Common myeloid progenitor, CD34-positive (primary cell): ENCODE results near the gene NABP1.

Source experiments
- CTCF ChIA-PET: fragments of 350-600 bp; sonication (Branson Sonifier 250); formaldehyde crosslinking; loops from one replicate; lab custom pipeline; 2021; ENCODE audit warnings: antibody characterized with exemption; lab: Charles Lee
- POLR2A ChIA-PET: fragments of 350-600 bp; sonication (Branson Sonifier 250); formaldehyde crosslinking; loops from one replicate; lab custom pipeline; 2021; ENCODE audit warnings: antibody characterized with exemption; lab: Charles Lee
- DNase-seq, 3 donors: peaks; one replicate each; pipeline versions ENCODE4 v3.0.0 to v3.0.0-alpha.2; 2013
- H3K27ac ChIP-seq, 2 experiments: 1 replicate in 1 of 2; 2 replicates in 1 of 2; pipeline ENCODE4 v1.7.0; 2013; ENCODE audit warnings: inconsistent platforms in 2 of 2, low read length in 2 of 2, mild to moderate bottlenecking in 2 of 2, low read depth in 1 of 2, moderate library complexity in 1 of 2; ENCODE audit not compliant: severe bottlenecking in 2 of 2, insufficient read depth in 1 of 2, poor library complexity in 1 of 2
- H3K27me3 ChIP-seq, 5 experiments: replicated peaks in 2 of 5; 1 replicate in 3 of 5; 2 replicates in 2 of 5; pipeline versions ENCODE4 v1.6.1 to v1.7.0; 2013; ENCODE audit warnings: low read length in 4 of 5, mild to moderate bottlenecking in 2 of 5, moderate library complexity in 2 of 5, inconsistent platforms in 1 of 5; ENCODE audit not compliant: insufficient read depth in 5 of 5, control insufficient read depth in 4 of 5
- H3K36me3 ChIP-seq, 4 experiments: 1 replicate in 2 of 4; 2 replicates in 2 of 4; pipeline versions ENCODE4 v1.6.1 to v1.7.0; 2013; ENCODE audit warnings: low read length in 3 of 4, control low read depth in 1 of 4, mild to moderate bottlenecking in 1 of 4; ENCODE audit not compliant: control insufficient read depth in 4 of 4, insufficient read depth in 4 of 4
- H3K4me1 ChIP-seq, 4 experiments: 1 replicate in 3 of 4; 2 replicates in 1 of 4; pipeline versions ENCODE4 v1.6.1 to v1.7.1; 2013; ENCODE audit warnings: low read length in 3 of 4, mild to moderate bottlenecking in 3 of 4, control low read depth in 1 of 4, inconsistent platforms in 1 of 4, moderate library complexity in 1 of 4; ENCODE audit not compliant: control insufficient read depth in 4 of 4, insufficient read depth in 4 of 4; ENCODE audit errors: control extremely low read depth in 1 of 4
- H3K4me3 ChIP-seq, 7 experiments: 1 replicate in 4 of 7; 2 replicates in 3 of 7; pipeline versions ENCODE4 v1.5.1 to v1.7.0; 2013; ENCODE audit warnings: mild to moderate bottlenecking in 7 of 7, low read length in 6 of 7, moderate library complexity in 6 of 7, inconsistent platforms in 2 of 7, low read depth in 2 of 7, control low read depth in 1 of 7; ENCODE audit not compliant: insufficient read depth in 4 of 7, control insufficient read depth in 1 of 7; ENCODE audit errors: extremely low read depth in 1 of 7
- H3K9me3 ChIP-seq, 5 experiments: 1 replicate in 4 of 5; 2 replicates in 1 of 5; pipeline versions ENCODE4 v1.6.1 to v1.7.1; 2013; ENCODE audit warnings: low read length in 4 of 5, mild to moderate bottlenecking in 2 of 5, inconsistent platforms in 1 of 5, low read depth in 1 of 5, moderate library complexity in 1 of 5; ENCODE audit not compliant: control insufficient read depth in 4 of 5, insufficient read depth in 2 of 5; ENCODE audit errors: control extremely low read depth in 1 of 5
- WGBS: methylation state at CpG from one replicate; pipeline ENCODE4 v1.1.5; 2013; ENCODE audit not compliant: insufficient coverage; 5-methylcytosine and 5-hydroxymethylcytosine counted together

NABP1 gene

GRCh38 chr2:191714925-191715324, 37.0 kb downstream of the NABP1 start:
- H3K27ac ChIP-seq, result no peak overlapping the region
- WGBS, result 100% methylated on average over 4 of the region's 4 CpGs
- H3K9me3 ChIP-seq, result no peaks in the 10 kb centered on the region
- POLR2A ChIA-PET, result no interaction called here
- H3K27me3 ChIP-seq, result no peaks in the 10 kb centered on the region
- H3K4me3 ChIP-seq, result no peak overlapping the region
- peaks cover 0 to 1% (median 0%) of the 10 kb centered on the region in 4 experiments for H3K4me1 ChIP-seq
- CTCF ChIA-PET, result interaction anchor here (1.1 to 1.4 kb wide), 3 partner anchors 17 to 98 kb away, joined by 3 to 4 read pairs (median 3); no protein-coding TSS in a partner anchor
- no peak for DNase-seq
- no peaks in the 10 kb centered on the region for H3K36me3 ChIP-seq

GRCh38 chr2:191715471-191715870, 37.5 kb downstream of the NABP1 start:
- Histone ChIP-seq H3K27me3 (no peaks in the 10 kb centered on the region), H3K4me1 (peaks cover 0 to 1% (median 0%) of the 10 kb centered on the region in 4 experiments), H3K4me3 (no peak overlapping the region), H3K27ac (no peak overlapping the region), H3K36me3 (no peaks in the 10 kb centered on the region), H3K9me3 (no peaks in the 10 kb centered on the region)
- no peak for DNase-seq
- ChIA-PET CTCF (interaction anchor here (1.1 to 1.4 kb wide), 3 partner anchors 16 to 97 kb away, joined by 3 to 4 read pairs (median 3); no protein-coding TSS in a partner anchor), POLR2A (interaction anchor here (0.6 kb wide), 1 partner anchor 1195 kb away, joined by 3 read pairs; no protein-coding TSS in a partner anchor)
- no CpG with 5 or more reads among the region's 2 CpGs for WGBS

- ChIA-PET POLR2A (no interaction called here), CTCF (interaction anchor here (0.7 kb wide), 1 partner anchor 8 kb away, joined by 3 read pairs; no protein-coding TSS in a partner anchor)
- no peak for DNase-seq
- Histone ChIP-seq H3K27me3 (no peaks in the 10 kb centered on the region), H3K36me3 (no peaks in the 10 kb centered on the region), H3K9me3 (no peaks in the 10 kb centered on the region), H3K27ac (no peak overlapping the region), H3K4me3 (no peak overlapping the region), H3K4me1 (peaks cover 0 to 1% (median 0%) of the 10 kb centered on the region in 4 experiments)
- WGBS, result 75% methylated on average over 1 of the region's 2 CpGs
Measured at GRCh38 chr2:191719261-191719660, 41.3 kb downstream of the NABP1 start.

GRCh38 chr2:191719938-191720337, 42.0 kb downstream of the NABP1 start:
- ChIA-PET CTCF (interaction anchor here (0.7 to 1.1 kb wide), 2 partner anchors 9 to 153 kb away, joined by 3 read pairs; no protein-coding TSS in a partner anchor), POLR2A (no interaction called here)
- WGBS, result 97% methylated on average over 6 of the region's 13 CpGs

GRCh38 chr2:191721331-191721730, 43.4 kb downstream of the NABP1 start:
- H3K27me3 ChIP-seq, result no peaks in the 10 kb centered on the region
- 100% methylated on average over 2 of the region's 2 CpGs for WGBS
- ChIA-PET CTCF (no interaction called here), POLR2A (no interaction called here)
- H3K4me3 ChIP-seq, result no peak overlapping the region
- H3K27ac ChIP-seq, result no peak overlapping the region
- H3K4me1 ChIP-seq, result peaks cover 0 to 1% (median 0%) of the 10 kb centered on the region in 4 experiments
- H3K36me3 ChIP-seq, result no peaks in the 10 kb centered on the region
- no peak for DNase-seq
- no peaks in the 10 kb centered on the region for H3K9me3 ChIP-seq

More at GRCh38 chr2:191719938-191720337, 42.0 kb downstream of the NABP1 start:
- Histone ChIP-seq H3K4me1 (peaks cover 0 to 1% (median 0%) of the 10 kb centered on the region in 4 experiments), H3K4me3 (no peak overlapping the region), H3K9me3 (no peaks in the 10 kb centered on the region), H3K27me3 (no peaks in the 10 kb centered on the region), H3K27ac (no peak overlapping the region), H3K36me3 (no peaks in the 10 kb centered on the region)
- DNase-seq, result no peak

- Histone ChIP-seq H3K27ac (no peak overlapping the region), H3K4me1 (peaks cover 0 to 3% (median under 1%) of the 10 kb centered on the region in 4 experiments), H3K36me3 (no peaks in the 10 kb centered on the region), H3K27me3 (no peaks in the 10 kb centered on the region), H3K4me3 (no peak overlapping the region), H3K9me3 (no peaks in the 10 kb centered on the region)
- ChIA-PET POLR2A (no interaction called here), CTCF (interaction anchor here (1.4 kb wide), 2 partner anchors 12 to 16 kb away, joined by 3 to 5 read pairs; no protein-coding TSS in a partner anchor)
- DNase-seq, result no peak
- no CpG with 5 or more reads among the region's 1 CpG for WGBS
Measured at GRCh38 chr2:191724015-191724414, 46.1 kb downstream of the NABP1 start.

GRCh38 chr2:191728750-191729624, 51.1 kb downstream of the NABP1 start:
- Histone ChIP-seq H3K36me3 (no peaks in the 10 kb centered on the region), H3K27me3 (no peaks in the 10 kb centered on the region), H3K4me3 (no peak overlapping the region), H3K9me3 (no peaks in the 10 kb centered on the region), H3K27ac (no peak overlapping the region), H3K4me1 (peaks cover 0 to 3% (median 0%) of the 10 kb centered on the region in 4 experiments)
- CTCF ChIA-PET, result no interaction called here
- 71% methylated on average over 1 of the region's 5 CpGs for WGBS
- DNase-seq, result peak in 2 of 3 donors; percentile 11 to 35
- POLR2A ChIA-PET, result no interaction called here
